K562 (cell line): ENCODE data around the gene PTPN1.

Source experiments
- ARID1B ChIP-seq: fragments of 450-650 bp; IDR thresholded peaks from 2 replicates; pipeline ENCODE4 v1.6.1; 2016; ENCODE audit warnings: antibody characterized with exemption, mild to moderate bottlenecking, inconsistent platforms
- BHLHE40 ChIP-seq: IDR thresholded peaks from 2 replicates; pipeline ENCODE4 v1.6.1; 2011; ENCODE audit warnings: low read length, improper control_type of control experiment
- EHMT2 ChIP-seq: fragments of 450-650 bp; IDR thresholded peaks from 2 replicates; pipeline ENCODE4 v1.6.1; 2018; ENCODE audit warnings: antibody characterized with exemption
- NCOA4 ChIP-seq: fragments of 450-650 bp; IDR thresholded peaks from 2 replicates; pipeline ENCODE4 v1.6.1; 2018; ENCODE audit warnings: mild to moderate bottlenecking; ENCODE audit not compliant: partially characterized antibody
- ZEB2 ChIP-seq: fragments of 450-650 bp; IDR thresholded peaks from 2 replicates; pipeline ENCODE4 v1.6.1; 2016
- ZNF121 ChIP-seq: sonication (generic); formaldehyde crosslinking; conservative IDR thresholded peaks from 2 replicates; pipeline ENCODE4 v1.8.0; 2022; ENCODE audit warnings: missing genetic modification reagents
- ZNF174 ChIP-seq: fragments of 250-450 bp; sonication (Bioruptor Pico); IDR thresholded peaks from 2 replicates; pipeline ENCODE4 v1.4.0; 2020; ENCODE audit warnings: mild to moderate bottlenecking
- TF ChIP-seq, protein P1 (sequence below): fragments of 250-450 bp; sonication (Bioruptor Pico); IDR thresholded peaks from 2 replicates; pipeline ENCODE4 v1.4.0; 2020; ENCODE audit warnings: mild to moderate bottlenecking
- TF ChIP-seq, protein P2 (sequence below): sonication (generic); formaldehyde crosslinking; IDR thresholded peaks from 2 replicates; pipeline ENCODE4 v1.8.1; 2023; ENCODE audit warnings: mild to moderate bottlenecking, missing genetic modification reagents, moderate library complexity

GRCh38 chr20:50584687-50585086 lies 74.5 kb downstream of the PTPN1 start:
- TF ChIP-seq, protein P1, sequence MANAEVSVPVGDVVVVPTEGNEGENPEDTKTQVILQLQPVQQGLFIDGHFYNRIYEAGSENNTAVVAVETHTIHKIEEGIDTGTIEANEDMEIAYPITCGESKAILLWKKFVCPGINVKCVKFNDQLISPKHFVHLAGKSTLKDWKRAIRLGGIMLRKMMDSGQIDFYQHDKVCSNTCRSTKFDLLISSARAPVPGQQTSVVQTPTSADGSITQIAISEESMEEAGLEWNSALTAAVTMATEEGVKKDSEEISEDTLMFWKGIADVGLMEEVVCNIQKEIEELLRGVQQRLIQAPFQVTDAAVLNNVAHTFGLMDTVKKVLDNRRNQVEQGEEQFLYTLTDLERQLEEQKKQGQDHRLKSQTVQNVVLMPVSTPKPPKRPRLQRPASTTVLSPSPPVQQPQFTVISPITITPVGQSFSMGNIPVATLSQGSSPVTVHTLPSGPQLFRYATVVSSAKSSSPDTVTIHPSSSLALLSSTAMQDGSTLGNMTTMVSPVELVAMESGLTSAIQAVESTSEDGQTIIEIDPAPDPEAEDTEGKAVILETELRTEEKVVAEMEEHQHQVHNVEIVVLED (CRISPR knock-in tag) = no peak
- TF ChIP-seq ZNF174 (CRISPR knock-in tag) = no peak
- no peak for TF ChIP-seq ZNF121
- no peak for TF ChIP-seq ZEB2
- TF ChIP-seq NCOA4 = no peak
- TF ChIP-seq, protein P2, sequence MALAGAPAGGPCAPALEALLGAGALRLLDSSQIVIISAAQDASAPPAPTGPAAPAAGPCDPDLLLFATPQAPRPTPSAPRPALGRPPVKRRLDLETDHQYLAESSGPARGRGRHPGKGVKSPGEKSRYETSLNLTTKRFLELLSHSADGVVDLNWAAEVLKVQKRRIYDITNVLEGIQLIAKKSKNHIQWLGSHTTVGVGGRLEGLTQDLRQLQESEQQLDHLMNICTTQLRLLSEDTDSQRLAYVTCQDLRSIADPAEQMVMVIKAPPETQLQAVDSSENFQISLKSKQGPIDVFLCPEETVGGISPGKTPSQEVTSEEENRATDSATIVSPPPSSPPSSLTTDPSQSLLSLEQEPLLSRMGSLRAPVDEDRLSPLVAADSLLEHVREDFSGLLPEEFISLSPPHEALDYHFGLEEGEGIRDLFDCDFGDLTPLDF (CRISPR knock-in tag) = no peak
- TF ChIP-seq EHMT2 = no peak
- no peak for TF ChIP-seq BHLHE40
- TF ChIP-seq ARID1B = no peak
